ENCODE results near the gene KCNK13.

GRCh38 chr14:90095096-90095495 is 33.3 kb downstream of the KCNK13 start:
- no peak for TF ChIP-seq EZH2phosphoT487 (IDR thresholded peaks at IDR 0.05)
- TF ChIP-seq, protein P1, sequence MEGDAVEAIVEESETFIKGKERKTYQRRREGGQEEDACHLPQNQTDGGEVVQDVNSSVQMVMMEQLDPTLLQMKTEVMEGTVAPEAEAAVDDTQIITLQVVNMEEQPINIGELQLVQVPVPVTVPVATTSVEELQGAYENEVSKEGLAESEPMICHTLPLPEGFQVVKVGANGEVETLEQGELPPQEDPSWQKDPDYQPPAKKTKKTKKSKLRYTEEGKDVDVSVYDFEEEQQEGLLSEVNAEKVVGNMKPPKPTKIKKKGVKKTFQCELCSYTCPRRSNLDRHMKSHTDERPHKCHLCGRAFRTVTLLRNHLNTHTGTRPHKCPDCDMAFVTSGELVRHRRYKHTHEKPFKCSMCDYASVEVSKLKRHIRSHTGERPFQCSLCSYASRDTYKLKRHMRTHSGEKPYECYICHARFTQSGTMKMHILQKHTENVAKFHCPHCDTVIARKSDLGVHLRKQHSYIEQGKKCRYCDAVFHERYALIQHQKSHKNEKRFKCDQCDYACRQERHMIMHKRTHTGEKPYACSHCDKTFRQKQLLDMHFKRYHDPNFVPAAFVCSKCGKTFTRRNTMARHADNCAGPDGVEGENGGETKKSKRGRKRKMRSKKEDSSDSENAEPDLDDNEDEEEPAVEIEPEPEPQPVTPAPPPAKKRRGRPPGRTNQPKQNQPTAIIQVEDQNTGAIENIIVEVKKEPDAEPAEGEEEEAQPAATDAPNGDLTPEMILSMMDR (IDR thresholded peaks at IDR 0.05): no peak
- no peak for TF ChIP-seq EZH2 (IDR thresholded peaks at IDR 0.05)
